ENCODE data around the gene TATDN2. TPM values are rescaled to one million over a fixed set of nuclear protein-coding genes. Genes with fewer than 3 reads are reported as not detected.

The TATDN2 gene
- total and polyA plus RNA-seq, 2 donors from 2014 or later, result 15.5 to 31.8 TPM

- no peak for TF ChIP-seq CTCF (IDR thresholded peaks at IDR 0.05; ENCODE audit: borderline replicate concordance, extremely low read depth, insufficient read depth)
- Histone ChIP-seq H3K36me3 (ENCODE audit: control insufficient read depth in 2 of 3, insufficient read depth in 3 of 3, low read length in 3 of 3) (peaks cover 3 to 12% (median 5%) of the 10 kb centered on the region in 3 donors), H3K4me3 (ENCODE audit: low read length in 3 of 3) (no peak overlapping the region)
Measured at GRCh38 chr3:10285272-10286132, 37.2 kb downstream of the TATDN2 start.

GRCh38 chr3:10286133-10286524 is 37.9 kb downstream of the TATDN2 start:
- peaks cover 0 to 6% (median 0%) of the 10 kb centered on the region in 3 donors for H3K36me3 ChIP-seq (ENCODE audit: control insufficient read depth in 2 of 3, insufficient read depth in 3 of 3, low read length in 3 of 3)
- DNase-seq (peak in 1 of 5 donors; percentile 28), FAIRE-seq (no peak)
- no peaks in the 10 kb centered on the region for H3K9me3 ChIP-seq (ENCODE audit: control insufficient read depth in 2 of 3, insufficient read depth in 1 of 3, low read length in 3 of 3)
- peaks cover 0 to 15% (median 0%) of the 10 kb centered on the region in 3 donors for H3K4me1 ChIP-seq (ENCODE audit: control insufficient read depth in 2 of 3, insufficient read depth in 2 of 3, low read depth in 1 of 3, low read length in 3 of 3)
- no peak overlapping the region for H3K4me3 ChIP-seq (ENCODE audit: low read length in 3 of 3)
- H3K9ac ChIP-seq (ENCODE audit: low read length in 3 of 3), result no peak overlapping the region
- no peak for TF ChIP-seq CTCF (IDR thresholded peaks at IDR 0.05; ENCODE audit: borderline replicate concordance, extremely low read depth, insufficient read depth)
- intact Hi-C loops (cut with DNase I), result no loop called here
- H3K27me3 ChIP-seq (ENCODE audit: control insufficient read depth, insufficient read depth, low read length), result no peaks in the 10 kb centered on the region
- H3K27ac ChIP-seq (ENCODE audit: low read depth in 2 of 2, low read length in 2 of 2), result no peak overlapping the region

More at GRCh38 chr3:10285272-10286132, 37.2 kb downstream of the TATDN2 start:
- Histone ChIP-seq H3K27ac (ENCODE audit: low read depth in 2 of 2, low read length in 2 of 2) (peak overlapping the region in 1 of 2 donors; percentile 3), H3K4me1 (ENCODE audit: control insufficient read depth in 2 of 3, insufficient read depth in 2 of 3, low read depth in 1 of 3, low read length in 3 of 3) (peaks cover 0 to 15% (median 0%) of the 10 kb centered on the region in 3 donors), H3K27me3 (ENCODE audit: control insufficient read depth, insufficient read depth, low read length) (no peaks in the 10 kb centered on the region), H3K9ac (ENCODE audit: low read length in 3 of 3) (no peak overlapping the region), H3K9me3 (ENCODE audit: control insufficient read depth in 2 of 3, insufficient read depth in 1 of 3, low read length in 3 of 3) (no peaks in the 10 kb centered on the region)
- no peak for FAIRE-seq
- peak in 2 of 5 donors; percentile 63 to 69 for DNase-seq
- intact Hi-C loops (cut with DNase I), result no loop called here

GRCh38 chr3:10286596-10287295 is 38.5 kb downstream of the TATDN2 start:
- Histone ChIP-seq H3K4me1 (ENCODE audit: control insufficient read depth in 2 of 3, insufficient read depth in 2 of 3, low read depth in 1 of 3, low read length in 3 of 3) (peaks cover 0 to 15% (median 0%) of the 10 kb centered on the region in 3 donors), H3K4me3 (ENCODE audit: low read length in 3 of 3) (no peak overlapping the region), H3K27ac (ENCODE audit: low read depth in 2 of 2, low read length in 2 of 2) (no peak overlapping the region), H3K9ac (ENCODE audit: low read length in 3 of 3) (no peak overlapping the region), H3K36me3 (ENCODE audit: control insufficient read depth in 2 of 3, insufficient read depth in 3 of 3, low read length in 3 of 3) (peaks cover 0 to 6% (median 0%) of the 10 kb centered on the region in 3 donors), H3K9me3 (ENCODE audit: control insufficient read depth in 2 of 3, insufficient read depth in 1 of 3, low read length in 3 of 3) (no peaks in the 10 kb centered on the region), H3K27me3 (ENCODE audit: control insufficient read depth, insufficient read depth, low read length) (no peaks in the 10 kb centered on the region)
- TF ChIP-seq CTCF (IDR thresholded peaks at IDR 0.05; ENCODE audit: borderline replicate concordance, extremely low read depth, insufficient read depth), result peak; percentile 2
- intact Hi-C loops (cut with DNase I), result no loop called here
- DNase-seq (peak in 2 of 5 donors; percentile 48 to 62), FAIRE-seq (no peak)

Measured in kidney (tissue), 14 donors.